ENCODE data around the gene ZNF425.
"Not testable (repeated sequence)": the region's sequence is repeated elsewhere in the genome, so short reads cannot be mapped to it uniquely, and the experiment has no call there.

Gene ZNF425

GRCh38 chr7:149071641-149072437 is 54.3 kb downstream of the ZNF425 start:
- DNase-seq, result no peak

GRCh38 chr7:149071182-149071635 is 54.9 kb downstream of the ZNF425 start:
- no peak for DNase-seq

GRCh38 chr7:149070372-149071125 is 55.6 kb downstream of the ZNF425 start:
- DNase-seq, result no peak

- no peak for DNase-seq
Measured at GRCh38 chr7:149067869-149068268, 58.3 kb downstream of the ZNF425 start.

GRCh38 chr7:149063476-149063875 is 62.6 kb downstream of the ZNF425 start:
- no peak for DNase-seq

- DNase-seq, result not testable (repeated sequence)
Measured at GRCh38 chr7:149062217-149062899, 63.8 kb downstream of the ZNF425 start.

- DNase-seq, result no peak
Measured at GRCh38 chr7:149060156-149060555, 66.0 kb downstream of the ZNF425 start.

- no peak for DNase-seq
Measured at GRCh38 chr7:149053885-149054284, 72.2 kb downstream of the ZNF425 start.

GRCh38 chr7:149053384-149053783 is 72.7 kb downstream of the ZNF425 start:
- DNase-seq, result no peak
